Measurements from ENCODE around the gene CIRBP. TPM values are rescaled to one million over a fixed set of nuclear protein-coding genes. Genes with fewer than 3 reads are reported as not detected.

CIRBP gene
- total and polyA plus RNA-seq, 2 of the 13 experiments (the other 11 are each of a cell fraction or from before 2014, with no cell fraction given), result 133 to 140 TPM

DNA sequence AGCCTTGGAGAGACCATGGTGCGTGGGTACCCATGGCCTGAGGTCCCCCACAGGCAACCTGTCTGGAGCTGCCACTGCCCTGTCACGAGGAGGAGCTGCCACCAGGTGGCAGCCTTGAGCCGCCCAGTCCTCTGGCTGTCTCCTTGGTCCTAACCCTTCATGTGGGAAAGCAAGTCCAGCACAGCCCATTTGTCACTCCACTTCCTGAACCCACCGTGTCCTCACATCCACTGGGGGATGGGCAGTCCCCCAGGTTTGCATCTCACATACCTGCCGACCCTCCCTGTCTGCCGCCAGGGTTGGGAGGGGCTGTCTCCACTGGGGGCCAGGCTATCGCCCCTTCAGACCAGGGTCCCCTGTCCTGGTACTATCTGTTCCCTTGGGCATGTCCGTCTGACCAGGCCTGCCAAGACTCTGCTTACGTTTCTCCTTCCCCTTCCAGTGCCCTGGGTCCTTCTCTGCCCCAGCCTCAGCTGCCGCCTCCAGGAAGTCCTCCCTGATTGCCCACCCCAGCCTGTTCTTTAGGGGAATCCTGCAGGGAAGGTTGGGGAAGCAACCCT lies 10.7 kb downstream of the CIRBP start (continued):
- TF ChIP-seq MXD4 (CRISPR knock-in tag; IDR thresholded peaks at IDR 0.05), result peak; percentile 76; the same call in 1 of the 2 replicates
- TF ChIP-seq ATF7 (IDR thresholded peaks at IDR 0.05), result no peak
- TF ChIP-seq ATF7 (CRISPR knock-in tag; IDR thresholded peaks at IDR 0.05), result no peak
- TF ChIP-seq GABPB1 (CRISPR knock-in tag; IDR thresholded peaks at IDR 0.05), result peak; percentile 31; the same call in 1 of the 2 replicates

DNA sequence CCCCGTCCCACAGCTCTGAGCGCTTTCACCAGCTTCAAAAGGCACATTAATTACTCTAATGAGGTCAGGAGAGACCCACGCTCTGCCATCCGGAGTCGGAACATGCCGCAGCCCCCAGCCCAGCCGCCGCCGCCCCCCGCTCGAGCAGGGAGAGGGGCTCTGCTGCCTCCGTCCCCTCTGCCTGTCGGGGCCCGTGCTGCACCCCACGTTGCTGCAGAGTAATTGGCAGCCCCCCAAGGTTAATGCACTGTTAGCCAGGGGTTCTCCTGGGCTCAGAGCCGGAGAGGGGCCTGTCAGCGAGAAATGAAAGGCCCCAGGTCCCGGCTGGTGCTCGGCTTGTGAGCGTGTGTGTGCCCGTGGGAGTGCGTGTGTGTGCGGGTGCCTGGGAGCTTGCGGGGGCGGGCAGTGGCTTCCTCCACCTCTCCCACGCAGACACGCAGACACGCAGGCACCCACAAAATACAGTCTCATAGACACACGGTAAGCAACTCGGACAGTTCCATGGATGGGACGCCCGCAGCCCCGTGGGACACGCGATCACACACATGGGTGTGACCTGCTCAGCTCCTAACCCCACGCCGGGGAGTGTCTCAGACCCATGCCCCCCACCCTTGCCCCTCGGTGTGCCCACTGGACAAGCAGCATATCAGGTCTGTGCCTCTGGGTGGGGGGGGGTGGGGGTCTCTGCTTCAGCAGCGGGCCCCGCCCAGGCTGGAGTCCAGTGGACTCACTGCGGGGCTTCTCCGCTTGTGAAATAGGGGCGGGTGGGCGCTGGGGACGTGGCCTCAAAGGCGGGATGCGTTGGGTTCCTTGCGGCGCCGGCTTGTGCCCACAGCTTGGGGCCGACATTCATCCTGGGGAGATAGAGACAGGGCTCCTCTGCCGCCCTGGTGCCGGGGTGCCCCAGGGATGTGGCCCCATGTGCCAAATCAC lies 11.8 kb downstream of the CIRBP start:
- H3K36me3 ChIP-seq (replicated peaks in 1 of 2; ENCODE audit: control insufficient read depth in 1 of 2, insufficient read depth in 2 of 2, low read length in 2 of 2), result peaks cover 2 to 9% of the 10 kb centered on the region in 2 experiments; a peak in 3 of 5 replicates
- H3K4me2 ChIP-seq (ENCODE audit: low read depth, low read length), result no peak overlapping the region
- no peak overlapping the region for H2AFZ ChIP-seq (ENCODE audit: low read length)
- no peaks in the 10 kb centered on the region for H3K9me3 ChIP-seq (ENCODE audit: low read length)
- ChIA-PET POLR2A (no interaction called here), CTCF (ENCODE audit: low intra/inter-chr PET ratio, low total read pairs) (interaction anchor here (1.7 to 1.9 kb wide), 2 partner anchors 35 to 92 kb away, joined by 6 to 16 read pairs; no protein-coding TSS in a partner anchor)
- no peak overlapping the region for H3K9ac ChIP-seq (ENCODE audit: insufficient read depth, low read depth, low read length)
- no peaks in the 10 kb centered on the region for H4K20me1 ChIP-seq (ENCODE audit: insufficient read depth, low read length)
- intact Hi-C loops (cut with micrococcal nuclease; ENCODE audit: unreplicated experiment), result no loop called here
- WGBS (ENCODE audit: low lambda C conversion rate), result 94% methylated on average over 22 of the region's 53 CpGs
- no TSS peak for BruUV-seq (replicated peaks)
- H3K79me2 ChIP-seq (ENCODE audit: insufficient read depth, low read length), result peaks cover 4% of the 10 kb centered on the region
- H3K4me3 ChIP-seq (replicated peaks in 1 of 3; ENCODE audit: insufficient read depth in 1 of 3, low read depth in 2 of 3, low read length in 3 of 3), result no peak overlapping the region
- DNase-seq (ENCODE audit: low spot score) (no peak), ATAC-seq (no peak), FAIRE-seq (no peak)
- TF ChIP-seq RBFOX2 (IDR thresholded peaks at IDR 0.05; ENCODE audit: low read depth, low read length), result peak; percentile 37; the same call in 1 of the 2 replicates
- no peak for TF ChIP-seq CENPT (CRISPR knock-in tag; IDR thresholded peaks at IDR 0.05; ENCODE audit: low read depth)
- TF ChIP-seq, protein P1, sequence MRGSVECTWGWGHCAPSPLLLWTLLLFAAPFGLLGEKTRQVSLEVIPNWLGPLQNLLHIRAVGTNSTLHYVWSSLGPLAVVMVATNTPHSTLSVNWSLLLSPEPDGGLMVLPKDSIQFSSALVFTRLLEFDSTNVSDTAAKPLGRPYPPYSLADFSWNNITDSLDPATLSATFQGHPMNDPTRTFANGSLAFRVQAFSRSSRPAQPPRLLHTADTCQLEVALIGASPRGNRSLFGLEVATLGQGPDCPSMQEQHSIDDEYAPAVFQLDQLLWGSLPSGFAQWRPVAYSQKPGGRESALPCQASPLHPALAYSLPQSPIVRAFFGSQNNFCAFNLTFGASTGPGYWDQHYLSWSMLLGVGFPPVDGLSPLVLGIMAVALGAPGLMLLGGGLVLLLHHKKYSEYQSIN (CRISPR knock-in tag; IDR thresholded peaks at IDR 0.05; ENCODE audit: borderline replicate concordance), result no peak
- peak; percentile 82 for TF ChIP-seq AGO2 (optimal IDR thresholded peaks at IDR 0.05; ENCODE audit: low read depth, low read length)
- TF ChIP-seq, protein P2, sequence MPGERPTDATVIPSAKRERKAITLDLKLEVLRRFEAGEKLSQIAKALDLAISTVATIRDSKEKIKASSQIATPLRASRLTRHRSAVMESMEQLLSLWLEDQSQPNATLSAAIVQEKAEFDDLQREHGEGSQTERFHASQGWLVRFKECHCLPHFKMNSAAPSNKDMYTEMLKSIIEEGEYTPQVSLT (CRISPR knock-in tag; IDR thresholded peaks at IDR 0.05; ENCODE audit: borderline replicate concordance, low read depth), result no peak
- peak; percentile 44 for TF ChIP-seq AGO1 (IDR thresholded peaks at IDR 0.05; ENCODE audit: low read depth, low read length, poor library complexity, severe bottlenecking)
- H3K27me3 ChIP-seq (ENCODE audit: control insufficient read depth in 1 of 2, insufficient read depth in 2 of 2, low read length in 2 of 2), result no peaks in the 10 kb centered on the region
- in situ Hi-C loops (cut with HindIII; ENCODE audit: extremely low pct_ligation_motif_present, low pct_unique_long_range_greater_than_20kb), result loop anchor here (5.0 kb wide), 2 partner anchors 36 to 91 kb away; no protein-coding TSS in a partner anchor
- H3K4me1 ChIP-seq (ENCODE audit: insufficient read depth, low read length), result peaks cover 39% of the 10 kb centered on the region
- no peak overlapping the region for H3K27ac ChIP-seq (ENCODE audit: extremely low read length, insufficient read depth, low read length)

All from HepG2 (cell line).